NOMO-1 treated with dmso at 0.1 percent for 144 hours (cell line): ENCODE data around the gene AGAP3.
A peak's percentile ranks its signal among the peaks of the same experiment; 100 is the strongest.

Source experiments
- DNase-seq: peaks from one replicate; lab custom pipeline; 2025; ENCODE audit not compliant: unreplicated experiment; lab: John Stamatoyannopoulos, UW

The AGAP3 gene

DNA sequence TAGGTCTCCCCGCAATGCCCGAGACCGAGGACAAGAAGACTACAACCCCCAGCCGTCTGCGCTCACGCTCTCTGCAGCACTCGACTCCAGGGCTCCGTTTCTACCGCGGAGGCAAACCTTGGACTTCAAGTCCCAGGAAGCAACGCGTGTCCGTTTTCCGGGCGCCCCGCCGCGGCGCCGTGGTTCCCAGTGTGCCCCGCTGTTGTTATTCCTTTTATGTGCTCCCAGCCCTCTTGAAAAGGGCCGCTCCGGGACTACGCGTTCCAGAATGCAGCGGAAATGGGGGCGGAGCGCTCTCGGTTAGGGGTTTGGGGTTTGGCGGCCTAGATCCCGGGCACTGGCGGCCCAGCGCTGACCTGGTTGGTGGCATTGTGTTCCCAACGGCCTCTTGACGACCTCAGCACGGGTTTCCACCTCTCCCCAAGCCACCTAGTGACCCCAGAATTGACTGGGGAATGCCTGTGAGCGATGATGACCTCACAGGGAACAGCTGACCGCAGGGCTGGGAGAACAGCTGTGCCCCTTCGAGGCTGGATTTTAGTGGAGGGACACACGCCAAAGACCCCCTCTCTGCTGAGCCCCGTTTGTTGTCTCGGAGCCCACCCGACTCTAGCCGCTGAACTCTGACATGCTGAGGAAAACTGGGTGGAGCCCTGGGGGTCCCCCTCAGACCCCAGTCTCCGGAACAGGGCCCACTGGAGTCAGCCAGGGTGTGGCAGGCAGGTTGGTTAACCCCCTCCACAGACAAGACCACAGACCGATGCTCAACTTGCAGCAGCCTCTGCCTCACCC is 28.1 kb upstream of the AGAP3 start:
- DNase-seq = peak; percentile 92

DNA sequence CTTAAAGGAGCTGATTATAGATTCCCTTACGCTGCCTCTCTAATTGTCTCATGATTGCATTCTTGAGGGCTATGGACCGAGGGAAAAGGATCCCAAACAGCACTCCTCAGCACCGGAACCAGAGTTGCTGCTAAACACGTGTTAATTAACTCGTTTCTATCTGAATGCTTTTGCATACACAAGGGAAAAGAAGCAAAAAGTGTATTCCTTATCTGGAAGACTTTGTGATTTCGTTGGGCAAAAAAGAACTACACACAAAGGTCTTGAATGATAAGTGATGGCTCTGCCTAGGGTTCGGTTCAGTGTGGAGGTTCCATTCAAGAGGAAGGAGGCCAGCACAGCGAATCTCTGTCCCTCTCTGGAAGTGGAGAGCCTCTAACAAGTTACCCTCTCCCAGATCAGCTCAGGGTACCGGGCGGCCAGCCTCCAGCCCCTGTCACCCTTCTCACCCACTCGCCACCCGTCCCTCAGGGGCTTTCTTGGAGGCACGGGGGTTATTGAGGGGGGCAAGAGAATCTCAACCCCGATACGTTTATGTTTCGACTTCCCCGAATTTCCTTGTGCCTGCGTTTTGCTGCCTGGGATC is 27.4 kb upstream of the AGAP3 start:
- no peak for DNase-seq

DNA sequence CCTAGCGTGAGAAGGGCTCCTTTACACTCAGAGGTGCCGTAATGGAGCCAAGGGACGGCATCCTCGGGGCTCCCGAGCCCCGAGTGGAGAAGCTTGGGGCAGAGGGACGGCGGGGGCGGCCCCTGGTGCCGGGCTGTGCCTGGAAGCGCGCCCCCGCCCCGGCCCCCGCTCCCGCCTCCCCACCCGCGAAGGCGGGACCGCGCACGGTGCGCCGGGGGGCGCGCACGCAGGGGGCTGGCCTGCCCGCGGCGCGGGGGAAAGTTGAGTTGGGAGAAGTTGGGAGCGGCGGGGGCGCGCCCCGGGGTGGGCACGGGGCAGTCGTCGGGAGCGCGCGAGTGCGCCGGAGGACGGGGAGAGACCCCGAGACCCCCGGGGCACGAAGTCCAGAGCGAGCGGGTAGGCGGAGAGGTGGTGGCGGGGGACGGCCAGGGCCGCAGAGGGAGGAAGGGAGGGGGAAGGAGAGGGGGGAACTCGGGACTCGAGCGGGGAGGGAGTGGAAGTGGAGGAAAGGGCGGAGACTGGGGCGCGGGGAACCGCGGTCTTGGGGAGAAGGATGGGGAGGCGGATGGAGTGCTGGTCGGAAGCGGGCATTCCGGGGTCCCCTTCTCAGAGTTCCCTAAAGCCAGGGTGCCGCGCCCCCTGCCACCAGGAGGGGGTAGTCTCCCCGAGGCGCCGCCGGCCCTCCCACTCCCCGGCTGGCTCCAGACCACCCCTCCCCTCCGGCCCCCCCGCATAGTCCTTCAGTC is 26.7 kb upstream of the AGAP3 start, which contains the start of gene SLC4A2:
Gene SLC4A2, plus strand, starts transcription at position 223 of the 746 bp plus-strand sequence. CDS start 2,399 bp downstream, outside the sequence.
- DNase-seq = no peak

DNA sequence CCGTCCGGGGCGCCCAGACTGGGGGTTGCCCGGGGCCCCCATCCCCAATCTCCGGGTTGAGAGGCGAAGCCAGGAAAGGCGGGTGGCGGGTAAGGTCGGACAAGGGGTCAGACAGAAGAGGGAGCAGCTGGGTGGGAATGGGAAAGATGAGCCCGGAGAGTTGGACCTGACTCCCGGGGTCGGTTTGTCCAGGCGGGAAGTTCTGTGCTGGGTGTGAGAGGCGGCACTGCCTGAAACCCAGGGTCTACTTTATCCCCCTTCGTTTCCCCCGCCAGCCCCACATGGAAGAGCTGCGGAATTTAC is 26.2 kb upstream of the AGAP3 start:
- no peak for DNase-seq

DNA sequence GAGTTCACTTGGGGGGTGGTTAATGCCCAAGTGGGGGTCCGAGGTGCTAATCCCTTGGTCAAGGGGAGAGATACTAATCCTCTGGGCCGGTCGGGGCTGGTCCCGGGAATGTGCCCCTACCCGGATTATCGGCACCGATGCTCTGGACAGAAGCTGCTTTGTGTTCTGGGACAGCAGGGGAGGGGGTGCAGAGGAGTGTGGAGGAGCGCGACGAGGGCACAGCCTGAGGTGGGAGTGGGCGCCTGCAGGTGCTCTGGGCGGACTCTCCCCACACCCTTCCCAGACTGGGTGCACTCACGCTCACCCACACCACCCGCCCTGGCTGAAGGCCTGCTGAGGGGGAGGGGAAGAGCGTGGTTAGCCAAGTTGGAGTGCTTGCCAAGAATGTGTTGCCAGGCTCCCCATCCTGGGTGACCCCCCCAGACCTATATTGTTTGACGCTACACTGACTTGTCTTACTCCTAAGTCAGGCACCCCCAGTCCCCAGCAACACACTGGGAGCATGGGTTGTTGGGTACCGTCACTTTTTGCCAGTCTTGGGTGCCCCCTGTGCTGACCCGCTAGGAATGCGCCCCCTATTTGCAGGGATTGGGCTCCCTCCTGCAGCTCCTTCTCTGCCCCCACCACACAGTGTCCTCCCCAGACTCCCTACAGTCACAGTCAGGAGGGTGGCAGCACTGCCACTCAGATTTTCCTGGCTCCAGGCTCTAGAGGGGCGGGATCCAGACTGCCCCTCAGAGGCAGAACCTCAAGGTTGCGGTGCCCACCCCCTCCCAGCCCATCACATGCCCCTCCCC is 25.7 kb upstream of the AGAP3 start:
- DNase-seq = no peak

DNA sequence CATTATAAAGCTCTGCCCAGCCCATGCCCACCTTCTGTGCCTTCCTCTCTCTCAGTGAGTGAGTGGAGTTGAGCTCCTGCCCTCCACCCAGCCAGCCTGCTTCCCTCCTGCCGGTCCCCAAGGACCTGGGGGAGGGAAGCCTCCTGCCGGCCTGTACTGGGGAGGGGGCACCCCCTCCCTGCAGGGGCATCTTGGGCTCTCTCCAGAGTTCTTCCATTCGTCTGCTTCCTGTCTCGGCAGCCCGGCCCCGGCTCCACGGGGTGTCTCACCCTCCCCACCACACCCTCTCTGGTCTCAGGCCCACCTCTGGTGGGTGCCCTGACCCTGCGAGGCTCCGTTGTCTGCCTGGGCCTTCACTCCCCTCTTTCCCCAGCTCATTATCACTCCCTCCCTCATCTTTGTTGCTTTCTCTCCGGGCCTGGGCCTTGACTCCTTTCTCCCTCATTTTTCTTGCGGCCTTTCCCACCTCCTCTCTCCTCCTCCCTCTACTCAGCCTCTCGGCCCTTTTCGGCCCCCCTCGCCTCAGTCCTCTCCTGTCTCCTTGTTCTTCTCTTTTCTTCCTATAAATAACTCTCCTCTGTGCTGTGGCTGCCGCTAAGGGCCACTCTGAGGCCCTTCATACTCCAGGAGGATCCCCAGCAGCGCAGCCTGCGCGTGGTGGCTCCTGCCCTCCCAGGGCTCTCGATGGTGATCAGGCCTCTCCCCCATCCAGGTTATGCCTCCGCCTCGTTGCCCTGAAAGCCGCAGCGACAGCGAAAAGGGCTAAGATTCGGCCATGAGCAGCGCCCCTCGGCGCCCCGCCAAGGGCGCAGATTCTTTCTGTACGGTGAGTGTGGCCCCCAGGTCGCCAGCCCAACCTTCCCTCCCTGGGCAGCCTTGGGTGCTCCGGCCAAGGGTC is 24.8 kb upstream of the AGAP3 start:
- DNase-seq = no peak

DNA sequence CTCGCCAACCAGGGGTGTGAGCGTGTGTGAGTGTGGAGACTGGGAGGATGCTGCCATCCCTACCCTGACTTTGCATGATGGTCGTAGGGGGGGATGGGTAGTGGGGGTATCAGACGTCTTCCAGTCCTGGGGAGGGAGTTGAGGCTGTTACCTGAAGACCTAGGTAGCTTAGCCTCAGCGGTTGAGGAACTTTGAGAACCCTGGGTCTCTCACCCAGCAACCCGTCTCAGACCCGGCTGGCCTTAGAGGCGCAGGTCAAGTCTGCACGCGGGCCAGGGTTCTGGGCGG is 24.2 kb upstream of the AGAP3 start:
- no peak for DNase-seq

DNA sequence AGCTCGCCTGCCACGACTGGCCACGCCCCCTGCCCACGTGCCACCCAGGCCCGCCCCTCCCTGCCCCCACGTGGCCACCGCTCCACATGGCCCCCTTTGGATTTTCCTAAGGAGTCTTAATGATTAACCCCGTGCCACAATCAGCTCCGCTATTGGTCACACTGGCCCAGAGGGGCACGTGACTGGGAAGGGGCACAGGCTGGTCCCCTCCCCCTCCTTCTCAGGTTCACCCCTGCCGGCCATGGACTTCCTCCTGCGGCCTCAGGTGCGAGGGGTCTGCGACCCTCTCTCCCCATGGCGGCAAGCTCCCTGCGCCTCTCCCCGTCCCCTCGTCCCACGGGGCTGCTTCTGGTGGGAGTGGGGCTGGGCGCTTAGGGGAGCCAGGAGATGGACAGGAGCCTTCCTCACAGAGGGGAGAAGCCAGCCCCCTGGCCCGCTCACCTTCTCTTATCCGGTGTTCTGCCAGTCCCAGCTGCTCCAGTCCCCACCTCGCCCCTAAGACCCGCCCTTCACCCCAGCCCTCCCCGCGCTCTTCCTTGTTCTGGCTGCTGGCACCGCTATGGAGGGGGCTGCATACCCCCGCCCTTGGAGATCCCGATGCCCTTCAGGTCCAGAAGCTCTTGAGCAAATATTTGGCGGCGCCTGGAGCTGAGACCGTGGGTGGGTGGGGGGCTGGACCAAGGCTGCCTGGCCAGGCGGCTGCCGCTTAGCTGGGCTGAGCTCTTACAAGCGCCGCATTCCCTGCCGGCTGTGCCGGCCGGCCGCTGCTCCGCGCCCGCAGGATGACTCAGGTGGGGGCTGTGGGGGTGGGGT is 23.7 kb upstream of the AGAP3 start:
- no peak for DNase-seq

DNA sequence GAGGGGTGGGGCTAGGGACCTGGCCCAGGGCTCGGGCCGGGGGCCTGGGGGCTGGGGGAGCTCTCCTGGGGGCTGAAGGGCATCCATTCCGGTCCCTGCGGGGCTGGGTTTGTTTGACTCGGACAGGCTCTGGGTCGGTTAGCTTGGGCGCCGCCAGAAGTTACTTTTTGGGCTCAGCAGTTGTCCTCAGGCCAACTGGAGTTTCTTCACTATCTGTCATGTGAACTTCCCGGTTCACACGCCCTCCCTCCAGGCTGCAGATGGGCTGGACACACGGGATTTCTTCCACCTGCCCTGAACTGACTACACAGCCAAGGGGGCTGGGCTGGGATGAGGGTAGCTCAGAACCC is 23.1 kb upstream of the AGAP3 start:
- no peak for DNase-seq

DNA sequence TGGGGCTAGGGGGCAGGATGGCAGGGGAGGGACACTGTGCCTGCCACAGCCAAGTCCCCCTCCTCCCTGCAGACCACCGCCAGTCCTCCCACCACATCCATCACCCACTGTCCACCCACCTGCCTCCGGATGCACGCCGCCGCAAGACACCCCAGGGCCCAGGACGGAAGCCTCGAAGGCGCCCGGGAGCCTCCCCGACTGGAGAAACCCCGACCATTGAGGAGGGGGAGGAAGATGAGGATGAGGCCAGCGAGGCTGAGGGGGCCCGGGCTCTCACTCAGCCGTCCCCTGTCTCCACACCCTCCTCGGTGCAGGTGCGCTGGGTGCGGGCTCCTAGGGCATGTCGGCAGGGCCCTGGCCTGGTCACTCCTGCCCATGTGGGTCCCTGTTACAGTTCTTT is 21.8 kb upstream of the AGAP3 start:
- no peak for DNase-seq

DNA sequence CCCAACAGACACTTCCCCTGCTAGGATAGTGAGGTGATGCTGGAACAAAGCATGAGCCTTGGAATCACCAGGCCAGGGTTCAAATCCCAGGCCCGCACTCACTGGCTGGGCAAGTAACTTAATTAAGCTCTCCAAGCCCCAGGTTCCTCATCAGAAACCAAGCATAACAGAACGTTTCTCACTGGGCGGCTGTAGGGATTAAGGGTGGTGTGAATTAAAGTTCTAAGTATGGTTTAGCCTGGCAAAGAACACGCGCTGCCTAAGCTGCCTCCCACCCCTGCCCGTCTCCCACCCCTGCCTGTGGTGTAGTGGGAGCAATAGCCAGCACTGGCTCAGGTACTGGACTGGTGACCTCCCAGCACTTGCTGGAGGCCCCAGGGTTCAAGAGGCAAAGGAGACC is 21.3 kb upstream of the AGAP3 start:
- DNase-seq = no peak

DNA sequence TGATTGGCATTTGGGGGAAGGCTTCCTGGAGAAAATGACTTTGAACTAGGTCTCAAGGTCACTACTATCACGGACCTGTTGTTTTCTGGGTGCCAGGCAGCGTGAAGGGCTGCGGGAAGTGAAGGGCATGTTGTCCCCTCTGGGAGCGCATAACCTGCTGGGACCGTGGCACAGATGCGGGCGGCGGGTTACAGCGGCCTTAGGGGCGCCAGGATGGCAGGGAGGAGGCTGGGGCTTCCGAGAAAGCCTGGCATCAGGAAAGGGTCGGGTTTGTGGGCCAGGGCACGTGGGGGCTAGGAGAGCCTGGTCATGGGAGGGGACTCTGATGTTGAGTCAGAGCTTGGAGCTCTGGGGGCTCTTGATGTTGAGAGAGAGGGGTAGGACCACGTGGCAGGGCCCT is 20.8 kb upstream of the AGAP3 start:
- DNase-seq = no peak

DNA sequence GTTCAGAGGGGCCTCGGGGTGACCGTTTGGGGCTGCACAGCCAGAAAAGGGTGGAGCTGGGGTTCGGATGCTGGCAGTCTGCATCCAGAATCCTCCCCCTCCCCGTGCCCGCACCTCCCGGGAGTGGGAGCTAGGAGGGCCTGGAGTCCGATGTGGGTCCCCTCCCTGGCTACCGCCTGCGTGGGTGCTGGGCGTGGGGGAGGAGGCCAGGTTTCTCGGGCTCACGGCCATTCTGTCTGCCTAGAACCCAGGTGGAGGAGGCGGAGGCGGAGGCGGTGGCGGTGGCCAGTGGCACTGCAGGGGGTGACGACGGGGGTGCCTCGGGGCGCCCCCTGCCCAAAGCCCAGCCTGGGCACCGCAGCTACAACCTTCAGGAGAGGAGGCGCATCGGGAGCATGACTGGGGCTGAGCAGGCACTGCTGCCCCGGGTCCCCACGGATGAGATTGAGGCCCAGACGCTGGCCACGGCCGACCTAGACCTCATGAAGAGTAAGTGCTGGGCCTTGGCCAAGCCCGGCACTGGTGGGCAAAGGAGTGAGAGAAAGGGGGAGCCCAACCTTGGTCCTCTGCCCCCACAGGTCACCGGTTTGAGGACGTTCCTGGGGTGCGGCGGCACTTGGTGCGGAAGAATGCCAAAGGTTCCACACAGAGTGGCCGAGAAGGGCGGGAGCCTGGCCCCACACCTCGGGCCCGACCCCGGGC is 19.9 kb upstream of the AGAP3 start:
- no peak for DNase-seq

DNA sequence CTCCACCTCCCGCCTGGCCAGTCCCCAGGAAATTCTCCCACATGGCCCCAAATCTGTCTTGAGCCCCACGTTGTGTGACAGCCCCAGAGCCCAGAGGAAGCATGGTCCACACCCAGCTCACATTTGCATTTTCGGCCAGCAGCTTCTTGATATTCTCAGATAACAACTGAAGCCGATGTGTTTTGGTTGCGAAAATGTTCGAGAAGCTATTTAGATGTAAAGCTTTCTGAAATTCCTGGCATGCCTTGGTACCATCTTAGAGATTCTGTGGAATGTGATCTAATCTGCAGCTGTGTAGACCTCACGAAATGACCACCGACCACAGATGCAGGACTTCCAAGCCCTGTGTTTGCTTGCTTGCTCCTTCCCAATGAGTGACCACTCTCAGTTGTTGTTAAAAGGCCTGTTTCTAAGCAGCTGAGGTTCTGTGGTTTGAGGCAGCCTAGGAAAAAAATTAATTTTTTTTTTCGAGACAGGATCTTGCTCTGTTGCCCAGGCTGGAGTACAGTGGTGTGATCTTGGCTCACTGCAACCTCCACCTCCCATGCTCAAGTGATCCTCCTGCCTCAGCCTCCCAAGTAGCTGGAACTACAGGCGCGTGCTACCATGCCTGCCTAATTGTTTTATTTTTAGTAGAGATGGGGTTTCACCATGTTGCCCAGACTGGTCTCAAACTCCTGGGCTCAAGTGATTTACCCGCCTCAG is 18.1 kb upstream of the AGAP3 start:
- no peak for DNase-seq

DNA sequence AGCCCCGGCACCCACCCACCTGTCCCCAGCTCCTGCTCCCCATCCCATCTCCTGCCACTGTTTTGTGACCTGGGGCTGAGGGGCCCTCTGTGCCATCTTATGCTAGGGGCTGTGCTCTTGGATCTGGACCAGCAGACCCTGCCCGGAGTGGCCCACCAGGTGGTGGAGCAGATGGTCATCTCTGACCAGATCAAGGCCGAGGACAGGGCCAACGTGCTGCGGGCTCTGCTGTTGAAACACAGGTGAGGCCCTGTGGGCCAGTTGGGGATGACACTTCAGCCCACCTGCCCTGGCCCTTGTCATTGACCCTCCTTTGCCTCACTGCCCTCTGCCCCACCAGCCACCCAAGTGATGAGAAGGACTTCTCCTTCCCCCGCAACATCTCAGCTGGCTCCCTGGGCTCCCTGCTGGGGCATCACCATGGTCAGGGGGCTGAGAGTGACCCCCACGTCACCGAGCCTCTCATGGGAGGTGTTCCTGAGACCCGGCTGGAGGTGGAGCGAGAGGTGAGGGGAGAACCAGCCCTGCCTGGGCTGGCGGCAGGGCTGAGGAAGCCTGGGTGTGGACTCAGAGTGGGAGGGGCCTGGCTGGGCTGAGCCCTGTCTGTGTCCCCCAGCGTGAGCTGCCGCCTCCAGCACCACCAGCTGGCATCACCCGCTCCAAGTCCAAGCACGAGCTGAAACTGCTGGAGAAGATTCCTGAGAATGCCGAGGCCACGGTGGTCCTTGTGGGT is 16.3 kb upstream of the AGAP3 start:
- no peak for DNase-seq

DNA sequence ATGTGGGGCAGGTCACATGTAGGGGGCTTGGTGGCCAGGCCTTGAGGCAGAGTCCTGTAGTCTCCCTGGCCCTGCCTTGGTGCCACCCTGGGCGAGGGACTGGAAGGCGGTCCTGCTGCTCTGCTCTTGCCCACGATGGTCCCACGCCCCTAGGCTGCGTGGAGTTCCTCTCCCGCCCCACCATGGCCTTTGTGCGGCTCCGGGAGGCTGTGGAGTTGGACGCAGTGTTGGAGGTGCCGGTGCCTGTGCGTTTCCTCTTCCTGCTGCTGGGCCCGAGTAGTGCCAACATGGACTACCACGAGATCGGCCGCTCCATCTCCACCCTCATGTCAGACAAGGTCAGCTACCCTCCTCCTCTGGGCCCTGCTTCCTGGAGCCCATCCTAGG is 15.7 kb upstream of the AGAP3 start:
- no peak for DNase-seq

DNA sequence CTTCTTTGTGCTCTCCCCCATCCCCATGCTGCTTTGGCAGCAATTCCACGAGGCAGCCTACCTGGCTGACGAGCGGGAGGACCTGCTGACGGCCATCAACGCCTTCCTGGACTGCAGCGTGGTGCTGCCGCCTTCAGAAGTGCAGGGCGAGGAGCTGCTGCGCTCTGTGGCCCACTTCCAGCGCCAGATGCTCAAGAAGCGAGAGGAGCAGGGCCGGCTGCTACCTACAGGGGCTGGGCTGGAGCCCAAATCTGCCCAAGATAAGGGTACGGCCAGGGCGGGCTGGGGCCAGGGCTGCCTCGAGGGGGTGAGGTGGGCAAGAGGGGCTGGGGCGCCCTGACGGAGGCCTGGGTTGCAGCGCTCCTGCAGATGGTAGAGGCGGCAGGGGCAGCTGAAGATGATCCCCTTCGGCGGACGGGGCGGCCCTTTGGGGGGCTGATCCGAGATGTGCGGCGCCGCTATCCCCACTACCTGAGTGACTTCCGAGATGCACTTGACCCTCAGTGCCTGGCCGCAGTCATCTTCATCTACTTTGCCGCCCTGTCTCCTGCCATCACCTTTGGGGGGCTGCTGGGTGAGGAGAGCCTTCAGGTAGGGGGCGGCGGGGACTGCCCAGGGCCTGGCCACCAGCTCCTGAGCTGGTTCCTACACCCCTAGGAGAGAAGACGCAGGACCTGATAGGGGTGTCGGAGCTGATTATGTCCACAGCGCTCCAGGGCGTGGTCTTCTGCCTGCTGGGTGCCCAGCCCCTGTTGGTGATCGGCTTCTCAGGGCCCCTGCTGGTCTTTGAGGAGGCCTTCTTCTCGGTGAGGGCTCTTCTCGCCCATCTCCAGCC is 15.0 kb upstream of the AGAP3 start:
- DNase-seq = no peak
